LNCAP (cell line): Measurements from ENCODE around the gene PFDN2.

Source experiments
- CTCF ChIP-seq: fragments of 450-650 bp; IDR thresholded peaks from 2 replicates; pipeline ENCODE4 v1.5.1; 2017; ENCODE audit warnings: mild to moderate bottlenecking

Gene PFDN2

GRCh38 chr1:161162052-161162451, 44.2 kb upstream of the PFDN2 start:
- no peak for TF ChIP-seq CTCF

GRCh38 chr1:161161652-161162051, 43.8 kb upstream of the PFDN2 start:
- no peak for TF ChIP-seq CTCF

GRCh38 chr1:161160671-161161145, 42.9 kb upstream of the PFDN2 start:
- no peak for TF ChIP-seq CTCF

- no peak for TF ChIP-seq CTCF
These were observed 42.0 kb upstream of the PFDN2 start for GRCh38 chr1:161159913-161160243.

- no peak; the same call in 1 of the 2 replicates for TF ChIP-seq CTCF
These were observed 41.5 kb upstream of the PFDN2 start, which contains the start of gene USP21 for GRCh38 chr1:161159087-161159912. TSS of gene USP21 (plus strand) at chr1:161159500. CDS start at chr1:161160641, 1,141 bp downstream.

GRCh38 chr1:161158316-161159010, 40.6 kb upstream of the PFDN2 start:
- TF ChIP-seq CTCF: no peak

- no peak for TF ChIP-seq CTCF
These were observed 40.0 kb upstream of the PFDN2 start for GRCh38 chr1:161157867-161158266.
